Fibroblast of lung (primary cell): ENCODE measurements around the gene SFMBT2.

Experiments
- CTCF ChIP-seq, 2 donors: IDR thresholded peaks in 1 of 2; conservative IDR thresholded peaks in 1 of 2; 1 replicate in 1 of 2; 2 replicates in 1 of 2; pipeline ENCODE4 v1.5.1; 2011 to 2012; ENCODE audit warnings: low read length in 2 of 2, control low read depth in 1 of 2, inconsistent platforms in 1 of 2, low read depth in 1 of 2, mild to moderate bottlenecking in 1 of 2
- EZH2 ChIP-seq: IDR thresholded peaks from 2 replicates; pipeline ENCODE4 v1.5.1; 2012; ENCODE audit warnings: low read length, control low read depth, mild to moderate bottlenecking; ENCODE audit errors: missing control alignments

DNA sequence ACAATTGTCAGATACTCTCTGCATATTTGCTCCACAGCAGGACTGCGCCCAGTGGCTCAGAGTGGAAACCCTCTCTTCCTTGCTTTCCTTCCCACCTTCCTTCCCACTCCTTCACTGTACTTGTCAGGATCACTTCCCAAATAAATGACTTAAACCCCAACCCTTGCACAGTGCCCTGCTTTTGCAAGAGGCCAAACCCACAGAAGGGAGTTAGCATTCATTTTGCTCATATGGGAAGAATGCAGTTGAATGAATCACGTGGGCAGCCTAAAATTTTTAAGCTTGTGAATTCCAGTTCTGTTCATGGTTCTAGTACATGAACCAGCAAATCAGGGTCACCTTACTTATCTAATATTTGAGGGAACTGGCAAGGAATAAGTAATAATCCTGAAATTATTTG, 47.7 kb upstream of the SFMBT2 start:
- TF ChIP-seq EZH2: no peak
- TF ChIP-seq CTCF (conservative IDR thresholded peaks at IDR 0.05 in 1 of 2, IDR thresholded peaks at IDR 0.05 in 1 of 2; ENCODE audit: low read depth in 1 of 2, low read length in 2 of 2): no peak
